Stimulated activated CD8-positive, alpha-beta memory T cell treated with anti-CD3 and anti-CD28 coated beads, Interleukin-7, amount 100 ng/mL, for 24 hours (primary cell): ENCODE measurements around the gene KCNMB4.

ENCODE experiments used
- DNase-seq: peaks from one replicate; pipeline ENCODE4 v3.0.0-alpha.2; 2020; ENCODE audit warnings: low read depth

The KCNMB4 gene

GRCh38 chr12:70365648-70366518, at the start of gene KCNMB4:
Gene KCNMB4, plus strand, starts transcription at chr12:70366290. Its CDS starts 445 bp downstream, at chr12:70366735.
- peak; percentile 40 for DNase-seq

- DNase-seq, result no peak
These were observed 48.3 kb upstream of the KCNMB4 start for GRCh38 chr12:70317781-70318180.

GRCh38 chr12:70319605-70320004, 46.5 kb upstream of the KCNMB4 start:
- no peak for DNase-seq

GRCh38 chr12:70321191-70321590, 44.9 kb upstream of the KCNMB4 start:
- DNase-seq, result no peak

GRCh38 chr12:70327541-70327940, 38.5 kb upstream of the KCNMB4 start:
- no peak for DNase-seq

GRCh38 chr12:70329728-70330127, 36.4 kb upstream of the KCNMB4 start:
- no peak for DNase-seq

- no peak for DNase-seq
These were observed 35.9 kb upstream of the KCNMB4 start for GRCh38 chr12:70330158-70330557.

GRCh38 chr12:70332236-70332635, 33.9 kb upstream of the KCNMB4 start:
- DNase-seq, result no peak

- no peak for DNase-seq
These were observed 31.3 kb upstream of the KCNMB4 start for GRCh38 chr12:70334742-70335141.

- DNase-seq, result no peak
These were observed 27.6 kb upstream of the KCNMB4 start for GRCh38 chr12:70338531-70338930.

GRCh38 chr12:70351076-70351475, 15.0 kb upstream of the KCNMB4 start:
- DNase-seq, result no peak

- no peak for DNase-seq
These were observed 12.1 kb upstream of the KCNMB4 start for GRCh38 chr12:70353780-70354660.

GRCh38 chr12:70354787-70355186, 11.3 kb upstream of the KCNMB4 start:
- DNase-seq, result no peak

GRCh38 chr12:70355972-70356371, 10.1 kb upstream of the KCNMB4 start:
- DNase-seq, result no peak

- no peak for DNase-seq
These were observed 6.5 kb upstream of the KCNMB4 start for GRCh38 chr12:70359458-70360197.

- DNase-seq, result no peak
These were observed 5.9 kb upstream of the KCNMB4 start for GRCh38 chr12:70360218-70360617.

GRCh38 chr12:70364695-70365397, 1.2 kb upstream of the KCNMB4 start:
- no peak for DNase-seq

- DNase-seq, result no peak
These were observed 767 bp upstream of the KCNMB4 start for GRCh38 chr12:70365398-70365647.

GRCh38 chr12:70366581-70367257, 629 bp downstream of the KCNMB4 start:
- DNase-seq, result no peak

- no peak for DNase-seq
These were observed 1.4 kb downstream of the KCNMB4 start for GRCh38 chr12:70367258-70368141.
